WTC11 (cell line): Measurements from ENCODE around the gene FBRSL1. TPM values are rescaled to one million over a fixed set of nuclear protein-coding genes. Genes with fewer than 3 reads are reported as not detected.

Source experiments
- ATAC-seq: fragments of 200-7000 bp; cut with Tn5 transposase; 2 replicates; pipeline ENCODE4 v1.10.0; 2021; ENCODE audit warnings: mild to moderate bottlenecking, moderate library complexity
- CTCF ChIA-PET: fragments of 300-600 bp; sonication (Branson Sonifier 250); formaldehyde crosslinking; loops from one replicate; lab custom pipeline; 2021; ENCODE audit warnings: antibody characterized with exemption; lab: Charles Lee
- POLR2A ChIA-PET: fragments of 350-600 bp; sonication (Branson Sonifier 250); formaldehyde crosslinking; loops from one replicate; lab custom pipeline; 2021; ENCODE audit warnings: antibody characterized with exemption; lab: Charles Lee
- DNase-seq: peaks from one replicate; pipeline ENCODE4 v3.0.0; 2021; ENCODE audit warnings: low spot score
- H3K27ac Mint-ChIP-seq: 2 replicates; pipeline ENCODE4 v1.8.0; 2021; ENCODE audit warnings: mixed read lengths
- H3K27me3 Mint-ChIP-seq: 2 replicates; pipeline ENCODE4 v1.8.0; 2021; ENCODE audit warnings: low read depth, mild to moderate bottlenecking, moderate library complexity, mixed read lengths
- H3K36me3 Mint-ChIP-seq: 2 replicates; pipeline ENCODE4 v1.8.0; 2021; ENCODE audit warnings: mixed read lengths
- H3K4me1 Mint-ChIP-seq: 2 replicates; pipeline ENCODE4 v1.8.0; 2022; ENCODE audit warnings: mixed read lengths
- H3K4me3 Mint-ChIP-seq: 2 replicates; pipeline ENCODE4 v1.8.0; 2021; ENCODE audit warnings: mild to moderate bottlenecking, moderate library complexity, mixed read lengths
- H3K9me3 Mint-ChIP-seq: 2 replicates; pipeline ENCODE4 v1.8.0; 2021; ENCODE audit warnings: mixed read lengths
- CBFB ChIP-seq: sonication (generic); formaldehyde crosslinking; IDR thresholded peaks from 2 replicates; pipeline ENCODE4 v1.8.1; 2022; ENCODE audit warnings: mild to moderate bottlenecking, low read depth, missing genetic modification reagents
- GTF2I ChIP-seq: fragments of 250-450 bp; sonication (Bioruptor Pico); conservative IDR thresholded peaks from 2 replicates; pipeline ENCODE4 v1.4.0; 2021; ENCODE audit warnings: mild to moderate bottlenecking
- MLX ChIP-seq: sonication (generic); formaldehyde crosslinking; IDR thresholded peaks from 2 replicates; pipeline ENCODE4 v1.8.1; 2023; ENCODE audit warnings: mild to moderate bottlenecking, missing genetic modification reagents, moderate library complexity
- SP1 ChIP-seq: sonication (generic); formaldehyde crosslinking; conservative IDR thresholded peaks from 2 replicates; pipeline ENCODE4 v1.8.1; 2022; ENCODE audit warnings: missing genetic modification reagents
- ZBTB43 ChIP-seq: sonication (generic); formaldehyde crosslinking; IDR thresholded peaks from 2 replicates; pipeline ENCODE4 v1.8.1; 2023; ENCODE audit warnings: mild to moderate bottlenecking, missing genetic modification reagents
- ZMAT4 ChIP-seq: fragments of 250-450 bp; sonication (Bioruptor Pico); IDR thresholded peaks from 2 replicates; pipeline ENCODE4 v1.9.0; 2021; ENCODE audit warnings: mild to moderate bottlenecking
- ZNF232 ChIP-seq: sonication (generic); formaldehyde crosslinking; IDR thresholded peaks from 2 replicates; pipeline ENCODE4 v1.8.0; 2022; ENCODE audit warnings: mild to moderate bottlenecking, missing genetic modification reagents
- ZNF423 ChIP-seq: fragments of 250-450 bp; sonication (Bioruptor Pico); IDR thresholded peaks from 2 replicates; pipeline ENCODE4 v2.1.2; 2022; ENCODE audit warnings: mild to moderate bottlenecking, moderate library complexity
- ZNF512 ChIP-seq: sonication (generic); formaldehyde crosslinking; IDR thresholded peaks from 2 replicates; pipeline ENCODE4 v1.8.1; 2022; ENCODE audit warnings: missing genetic modification reagents, borderline replicate concordance
- total RNA-seq: library from RNA; stranded (reverse); gene quantifications from 3 replicates; pipeline ENCODE4 v1.2.3, GENCODE V29; 2021
- TF ChIP-seq, protein P1 (sequence below): sonication (generic); formaldehyde crosslinking; IDR thresholded peaks from 2 replicates; pipeline ENCODE4 v1.8.0; 2023; ENCODE audit warnings: mild to moderate bottlenecking, missing genetic modification reagents
- TF ChIP-seq, protein P2 (sequence below): sonication (generic); formaldehyde crosslinking; IDR thresholded peaks from 2 replicates; pipeline ENCODE4 v1.8.1; 2023; ENCODE audit warnings: mild to moderate bottlenecking, missing genetic modification reagents, borderline replicate concordance
- TF ChIP-seq, protein P3 (sequence below): sonication (generic); formaldehyde crosslinking; IDR thresholded peaks from 2 replicates; pipeline ENCODE4 v1.8.1; 2023; ENCODE audit warnings: mild to moderate bottlenecking, missing genetic modification reagents, moderate library complexity
- TF ChIP-seq, protein P4 (sequence below): sonication (generic); formaldehyde crosslinking; IDR thresholded peaks from 2 replicates; pipeline ENCODE4 v1.8.1; 2023; ENCODE audit warnings: mild to moderate bottlenecking, missing genetic modification reagents

The FBRSL1 gene
- total RNA-seq, 1 experiment from 2014 or later: 129 TPM

GRCh38 chr12:132534076-132534475, 44.1 kb downstream of the FBRSL1 start:
- H3K36me3 Mint-ChIP-seq: peaks cover 49% of the 10 kb centered on the region
- H3K9me3 Mint-ChIP-seq: peaks cover 46% of the 10 kb centered on the region
- peaks cover 79% of the 10 kb centered on the region for H3K27me3 Mint-ChIP-seq
- no peak overlapping the region for H3K27ac Mint-ChIP-seq
- TF ChIP-seq ZNF512 (CRISPR knock-in tag) (no peak), CBFB (no peak), GTF2I (CRISPR knock-in tag) (no peak), ZNF232 (CRISPR knock-in tag) (no peak), SP1 (CRISPR knock-in tag) (no peak), ZBTB43 (CRISPR knock-in tag) (no peak), ZMAT4 (CRISPR knock-in tag) (no peak), MLX (CRISPR knock-in tag) (no peak), ZNF423 (CRISPR knock-in tag) (no peak)
- TF ChIP-seq, protein P1, sequence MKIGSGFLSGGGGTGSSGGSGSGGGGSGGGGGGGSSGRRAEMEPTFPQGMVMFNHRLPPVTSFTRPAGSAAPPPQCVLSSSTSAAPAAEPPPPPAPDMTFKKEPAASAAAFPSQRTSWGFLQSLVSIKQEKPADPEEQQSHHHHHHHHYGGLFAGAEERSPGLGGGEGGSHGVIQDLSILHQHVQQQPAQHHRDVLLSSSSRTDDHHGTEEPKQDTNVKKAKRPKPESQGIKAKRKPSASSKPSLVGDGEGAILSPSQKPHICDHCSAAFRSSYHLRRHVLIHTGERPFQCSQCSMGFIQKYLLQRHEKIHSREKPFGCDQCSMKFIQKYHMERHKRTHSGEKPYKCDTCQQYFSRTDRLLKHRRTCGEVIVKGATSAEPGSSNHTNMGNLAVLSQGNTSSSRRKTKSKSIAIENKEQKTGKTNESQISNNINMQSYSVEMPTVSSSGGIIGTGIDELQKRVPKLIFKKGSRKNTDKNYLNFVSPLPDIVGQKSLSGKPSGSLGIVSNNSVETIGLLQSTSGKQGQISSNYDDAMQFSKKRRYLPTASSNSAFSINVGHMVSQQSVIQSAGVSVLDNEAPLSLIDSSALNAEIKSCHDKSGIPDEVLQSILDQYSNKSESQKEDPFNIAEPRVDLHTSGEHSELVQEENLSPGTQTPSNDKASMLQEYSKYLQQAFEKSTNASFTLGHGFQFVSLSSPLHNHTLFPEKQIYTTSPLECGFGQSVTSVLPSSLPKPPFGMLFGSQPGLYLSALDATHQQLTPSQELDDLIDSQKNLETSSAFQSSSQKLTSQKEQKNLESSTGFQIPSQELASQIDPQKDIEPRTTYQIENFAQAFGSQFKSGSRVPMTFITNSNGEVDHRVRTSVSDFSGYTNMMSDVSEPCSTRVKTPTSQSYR (CRISPR knock-in tag): no peak
- TF ChIP-seq, protein P2, sequence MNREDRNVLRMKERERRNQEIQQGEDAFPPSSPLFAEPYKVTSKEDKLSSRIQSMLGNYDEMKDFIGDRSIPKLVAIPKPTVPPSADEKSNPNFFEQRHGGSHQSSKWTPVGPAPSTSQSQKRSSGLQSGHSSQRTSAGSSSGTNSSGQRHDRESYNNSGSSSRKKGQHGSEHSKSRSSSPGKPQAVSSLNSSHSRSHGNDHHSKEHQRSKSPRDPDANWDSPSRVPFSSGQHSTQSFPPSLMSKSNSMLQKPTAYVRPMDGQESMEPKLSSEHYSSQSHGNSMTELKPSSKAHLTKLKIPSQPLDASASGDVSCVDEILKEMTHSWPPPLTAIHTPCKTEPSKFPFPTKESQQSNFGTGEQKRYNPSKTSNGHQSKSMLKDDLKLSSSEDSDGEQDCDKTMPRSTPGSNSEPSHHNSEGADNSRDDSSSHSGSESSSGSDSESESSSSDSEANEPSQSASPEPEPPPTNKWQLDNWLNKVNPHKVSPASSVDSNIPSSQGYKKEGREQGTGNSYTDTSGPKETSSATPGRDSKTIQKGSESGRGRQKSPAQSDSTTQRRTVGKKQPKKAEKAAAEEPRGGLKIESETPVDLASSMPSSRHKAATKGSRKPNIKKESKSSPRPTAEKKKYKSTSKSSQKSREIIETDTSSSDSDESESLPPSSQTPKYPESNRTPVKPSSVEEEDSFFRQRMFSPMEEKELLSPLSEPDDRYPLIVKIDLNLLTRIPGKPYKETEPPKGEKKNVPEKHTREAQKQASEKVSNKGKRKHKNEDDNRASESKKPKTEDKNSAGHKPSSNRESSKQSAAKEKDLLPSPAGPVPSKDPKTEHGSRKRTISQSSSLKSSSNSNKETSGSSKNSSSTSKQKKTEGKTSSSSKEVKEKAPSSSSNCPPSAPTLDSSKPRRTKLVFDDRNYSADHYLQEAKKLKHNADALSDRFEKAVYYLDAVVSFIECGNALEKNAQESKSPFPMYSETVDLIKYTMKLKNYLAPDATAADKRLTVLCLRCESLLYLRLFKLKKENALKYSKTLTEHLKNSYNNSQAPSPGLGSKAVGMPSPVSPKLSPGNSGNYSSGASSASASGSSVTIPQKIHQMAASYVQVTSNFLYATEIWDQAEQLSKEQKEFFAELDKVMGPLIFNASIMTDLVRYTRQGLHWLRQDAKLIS (CRISPR knock-in tag): no peak
- TF ChIP-seq, protein P3, sequence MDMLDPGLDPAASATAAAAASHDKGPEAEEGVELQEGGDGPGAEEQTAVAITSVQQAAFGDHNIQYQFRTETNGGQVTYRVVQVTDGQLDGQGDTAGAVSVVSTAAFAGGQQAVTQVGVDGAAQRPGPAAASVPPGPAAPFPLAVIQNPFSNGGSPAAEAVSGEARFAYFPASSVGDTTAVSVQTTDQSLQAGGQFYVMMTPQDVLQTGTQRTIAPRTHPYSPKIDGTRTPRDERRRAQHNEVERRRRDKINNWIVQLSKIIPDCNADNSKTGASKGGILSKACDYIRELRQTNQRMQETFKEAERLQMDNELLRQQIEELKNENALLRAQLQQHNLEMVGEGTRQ (CRISPR knock-in tag): no peak
- TF ChIP-seq, protein P4, sequence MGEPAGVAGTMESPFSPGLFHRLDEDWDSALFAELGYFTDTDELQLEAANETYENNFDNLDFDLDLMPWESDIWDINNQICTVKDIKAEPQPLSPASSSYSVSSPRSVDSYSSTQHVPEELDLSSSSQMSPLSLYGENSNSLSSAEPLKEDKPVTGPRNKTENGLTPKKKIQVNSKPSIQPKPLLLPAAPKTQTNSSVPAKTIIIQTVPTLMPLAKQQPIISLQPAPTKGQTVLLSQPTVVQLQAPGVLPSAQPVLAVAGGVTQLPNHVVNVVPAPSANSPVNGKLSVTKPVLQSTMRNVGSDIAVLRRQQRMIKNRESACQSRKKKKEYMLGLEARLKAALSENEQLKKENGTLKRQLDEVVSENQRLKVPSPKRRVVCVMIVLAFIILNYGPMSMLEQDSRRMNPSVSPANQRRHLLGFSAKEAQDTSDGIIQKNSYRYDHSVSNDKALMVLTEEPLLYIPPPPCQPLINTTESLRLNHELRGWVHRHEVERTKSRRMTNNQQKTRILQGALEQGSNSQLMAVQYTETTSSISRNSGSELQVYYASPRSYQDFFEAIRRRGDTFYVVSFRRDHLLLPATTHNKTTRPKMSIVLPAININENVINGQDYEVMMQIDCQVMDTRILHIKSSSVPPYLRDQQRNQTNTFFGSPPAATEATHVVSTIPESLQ (CRISPR knock-in tag): no peak
- DNase-seq: no peak
- CTCF ChIA-PET: no interaction called here
- no peak overlapping the region for H3K4me3 Mint-ChIP-seq
- no peak for ATAC-seq
- H3K4me1 Mint-ChIP-seq: no peaks in the 10 kb centered on the region
- POLR2A ChIA-PET: no interaction called here
